ENCODE data around the gene ETV4.

ETV4 gene

GRCh38 chr17:43531082-43531378 is 15.1 kb downstream of the ETV4 start:
- no peak overlapping the region for H3K9ac ChIP-seq (ENCODE audit: low read depth in 1 of 2, low read length in 2 of 2)
- peaks cover 0 to 14% of the 10 kb centered on the region in 2 donors for H3K36me3 ChIP-seq (ENCODE audit: control insufficient read depth in 1 of 2, insufficient read depth in 2 of 2, low read length in 2 of 2)
- H3K27me3 ChIP-seq (ENCODE audit: control insufficient read depth in 1 of 2, insufficient read depth in 2 of 2, low read length in 2 of 2) = no peaks in the 10 kb centered on the region
- H3K27ac ChIP-seq (ENCODE audit: low read depth, low read length) = no peak overlapping the region
- no peak overlapping the region for H3K4me3 ChIP-seq (ENCODE audit: low read depth in 1 of 2, low read length in 2 of 2)
- no peaks in the 10 kb centered on the region for H3K9me3 ChIP-seq (ENCODE audit: control insufficient read depth in 1 of 2, low read length in 2 of 2)
- peaks cover 21 to 26% of the 10 kb centered on the region in 2 donors for H3K4me1 ChIP-seq (ENCODE audit: control insufficient read depth in 1 of 2, insufficient read depth in 2 of 2, low read length in 2 of 2)

- H3K9me3 ChIP-seq (ENCODE audit: control insufficient read depth in 1 of 2, low read length in 2 of 2) = no peaks in the 10 kb centered on the region
- no peak overlapping the region for H3K27ac ChIP-seq (ENCODE audit: low read depth, low read length)
- H3K27me3 ChIP-seq (ENCODE audit: control insufficient read depth in 1 of 2, insufficient read depth in 2 of 2, low read length in 2 of 2) = no peaks in the 10 kb centered on the region
- H3K9ac ChIP-seq (ENCODE audit: low read depth in 1 of 2, low read length in 2 of 2) = no peak overlapping the region
- H3K36me3 ChIP-seq (ENCODE audit: control insufficient read depth in 1 of 2, insufficient read depth in 2 of 2, low read length in 2 of 2) = peaks cover 3 to 20% of the 10 kb centered on the region in 2 donors
- peaks cover 21 to 26% of the 10 kb centered on the region in 2 donors for H3K4me1 ChIP-seq (ENCODE audit: control insufficient read depth in 1 of 2, insufficient read depth in 2 of 2, low read length in 2 of 2)
- H3K4me3 ChIP-seq (ENCODE audit: low read depth in 1 of 2, low read length in 2 of 2) = no peak overlapping the region
Observed at GRCh38 chr17:43530288-43531081, 15.7 kb downstream of the ETV4 start.

- Histone ChIP-seq H3K9ac (ENCODE audit: low read depth in 1 of 2, low read length in 2 of 2) (no peak overlapping the region), H3K27ac (ENCODE audit: low read depth, low read length) (no peak overlapping the region), H3K9me3 (ENCODE audit: control insufficient read depth in 1 of 2, low read length in 2 of 2) (no peaks in the 10 kb centered on the region), H3K4me3 (ENCODE audit: low read depth in 1 of 2, low read length in 2 of 2) (no peak overlapping the region), H3K4me1 (ENCODE audit: control insufficient read depth in 1 of 2, insufficient read depth in 2 of 2, low read length in 2 of 2) (peaks cover 21 to 26% of the 10 kb centered on the region in 2 donors), H3K27me3 (ENCODE audit: control insufficient read depth in 1 of 2, insufficient read depth in 2 of 2, low read length in 2 of 2) (no peaks in the 10 kb centered on the region), H3K36me3 (ENCODE audit: control insufficient read depth in 1 of 2, insufficient read depth in 2 of 2, low read length in 2 of 2) (peaks cover 9 to 26% of the 10 kb centered on the region in 2 donors)
Observed at GRCh38 chr17:43529947-43530287, 16.2 kb downstream of the ETV4 start.

GRCh38 chr17:43528988-43529814 is 16.9 kb downstream of the ETV4 start:
- Histone ChIP-seq H3K9ac (ENCODE audit: low read depth in 1 of 2, low read length in 2 of 2) (no peak overlapping the region), H3K27me3 (ENCODE audit: control insufficient read depth in 1 of 2, insufficient read depth in 2 of 2, low read length in 2 of 2) (no peaks in the 10 kb centered on the region), H3K9me3 (ENCODE audit: control insufficient read depth in 1 of 2, low read length in 2 of 2) (no peaks in the 10 kb centered on the region), H3K4me3 (ENCODE audit: low read depth in 1 of 2, low read length in 2 of 2) (no peak overlapping the region), H3K27ac (ENCODE audit: low read depth, low read length) (no peak overlapping the region), H3K36me3 (ENCODE audit: control insufficient read depth in 1 of 2, insufficient read depth in 2 of 2, low read length in 2 of 2) (peaks cover 16 to 32% of the 10 kb centered on the region in 2 donors), H3K4me1 (ENCODE audit: control insufficient read depth in 1 of 2, insufficient read depth in 2 of 2, low read length in 2 of 2) (peaks cover 21 to 26% of the 10 kb centered on the region in 2 donors)

GRCh38 chr17:43528319-43528987 is 17.7 kb downstream of the ETV4 start:
- H3K9ac ChIP-seq (ENCODE audit: low read depth in 1 of 2, low read length in 2 of 2) = no peak overlapping the region
- H3K9me3 ChIP-seq (ENCODE audit: control insufficient read depth in 1 of 2, low read length in 2 of 2) = no peaks in the 10 kb centered on the region
- H3K27me3 ChIP-seq (ENCODE audit: control insufficient read depth in 1 of 2, insufficient read depth in 2 of 2, low read length in 2 of 2) = no peaks in the 10 kb centered on the region
- H3K36me3 ChIP-seq (ENCODE audit: control insufficient read depth in 1 of 2, insufficient read depth in 2 of 2, low read length in 2 of 2) = peaks cover 23 to 40% of the 10 kb centered on the region in 2 donors
- no peak overlapping the region for H3K4me3 ChIP-seq (ENCODE audit: low read depth in 1 of 2, low read length in 2 of 2)
- no peak overlapping the region for H3K27ac ChIP-seq (ENCODE audit: low read depth, low read length)
- H3K4me1 ChIP-seq (ENCODE audit: control insufficient read depth in 1 of 2, insufficient read depth in 2 of 2, low read length in 2 of 2) = peaks cover 21 to 26% of the 10 kb centered on the region in 2 donors

GRCh38 chr17:43526886-43527648 is 19.1 kb downstream of the ETV4 start:
- Histone ChIP-seq H3K9ac (ENCODE audit: low read depth in 1 of 2, low read length in 2 of 2) (no peak overlapping the region), H3K36me3 (ENCODE audit: control insufficient read depth in 1 of 2, insufficient read depth in 2 of 2, low read length in 2 of 2) (peaks cover 29 to 51% of the 10 kb centered on the region in 2 donors)

GRCh38 chr17:43524945-43525575 is 21.1 kb downstream of the ETV4 start:
- Histone ChIP-seq H3K27me3 (ENCODE audit: control insufficient read depth in 1 of 2, insufficient read depth in 2 of 2, low read length in 2 of 2) (no peaks in the 10 kb centered on the region), H3K36me3 (ENCODE audit: control insufficient read depth in 1 of 2, insufficient read depth in 2 of 2, low read length in 2 of 2) (peaks cover 47 to 71% of the 10 kb centered on the region in 2 donors), H3K9ac (ENCODE audit: low read depth in 1 of 2, low read length in 2 of 2) (no peak overlapping the region), H3K9me3 (ENCODE audit: control insufficient read depth in 1 of 2, low read length in 2 of 2) (no peaks in the 10 kb centered on the region), H3K27ac (ENCODE audit: low read depth, low read length) (no peak overlapping the region), H3K4me1 (ENCODE audit: control insufficient read depth in 1 of 2, insufficient read depth in 2 of 2, low read length in 2 of 2) (peaks cover 4 to 8% of the 10 kb centered on the region in 2 donors), H3K4me3 (ENCODE audit: low read depth in 1 of 2, low read length in 2 of 2) (no peak overlapping the region)

More at GRCh38 chr17:43526886-43527648, 19.1 kb downstream of the ETV4 start:
- H3K27ac ChIP-seq (ENCODE audit: low read depth, low read length) = no peak overlapping the region
- no peaks in the 10 kb centered on the region for H3K27me3 ChIP-seq (ENCODE audit: control insufficient read depth in 1 of 2, insufficient read depth in 2 of 2, low read length in 2 of 2)
- H3K4me1 ChIP-seq (ENCODE audit: control insufficient read depth in 1 of 2, insufficient read depth in 2 of 2, low read length in 2 of 2) = peaks cover 17 to 19% of the 10 kb centered on the region in 2 donors
- no peaks in the 10 kb centered on the region for H3K9me3 ChIP-seq (ENCODE audit: control insufficient read depth in 1 of 2, low read length in 2 of 2)
- H3K4me3 ChIP-seq (ENCODE audit: low read depth in 1 of 2, low read length in 2 of 2) = no peak overlapping the region

- Histone ChIP-seq H3K27me3 (ENCODE audit: control insufficient read depth in 1 of 2, insufficient read depth in 2 of 2, low read length in 2 of 2) (no peaks in the 10 kb centered on the region), H3K27ac (ENCODE audit: low read depth, low read length) (no peak overlapping the region), H3K4me3 (ENCODE audit: low read depth in 1 of 2, low read length in 2 of 2) (no peak overlapping the region), H3K36me3 (ENCODE audit: control insufficient read depth in 1 of 2, insufficient read depth in 2 of 2, low read length in 2 of 2) (peaks cover 63 to 92% of the 10 kb centered on the region in 2 donors), H3K9ac (ENCODE audit: low read depth in 1 of 2, low read length in 2 of 2) (no peak overlapping the region), H3K9me3 (ENCODE audit: control insufficient read depth in 1 of 2, low read length in 2 of 2) (no peaks in the 10 kb centered on the region), H3K4me1 (ENCODE audit: control insufficient read depth in 1 of 2, insufficient read depth in 2 of 2, low read length in 2 of 2) (peaks cover 12 to 19% of the 10 kb centered on the region in 2 donors)
Observed at GRCh38 chr17:43521389-43521788, 24.8 kb downstream of the ETV4 start.

- no peak overlapping the region for H3K4me3 ChIP-seq (ENCODE audit: low read depth in 1 of 2, low read length in 2 of 2)
- no peak overlapping the region for H3K27ac ChIP-seq (ENCODE audit: low read depth, low read length)
- no peak overlapping the region for H3K9ac ChIP-seq (ENCODE audit: low read depth in 1 of 2, low read length in 2 of 2)
- H3K27me3 ChIP-seq (ENCODE audit: control insufficient read depth in 1 of 2, insufficient read depth in 2 of 2, low read length in 2 of 2) = no peaks in the 10 kb centered on the region
- H3K36me3 ChIP-seq (ENCODE audit: control insufficient read depth in 1 of 2, insufficient read depth in 2 of 2, low read length in 2 of 2) = peaks cover 40 to 72% of the 10 kb centered on the region in 2 donors
- no peaks in the 10 kb centered on the region for H3K9me3 ChIP-seq (ENCODE audit: control insufficient read depth in 1 of 2, low read length in 2 of 2)
- H3K4me1 ChIP-seq (ENCODE audit: control insufficient read depth in 1 of 2, insufficient read depth in 2 of 2, low read length in 2 of 2) = peaks cover 12 to 19% of the 10 kb centered on the region in 2 donors
Observed at GRCh38 chr17:43517615-43518386, 28.3 kb downstream of the ETV4 start.

All from duodenal mucosa (tissue), 2 donors.